Measurements from ENCODE around the gene VAT1. TPM values are rescaled to one million over a fixed set of nuclear protein-coding genes. Genes with fewer than 3 reads are reported as not detected.

The VAT1 gene
- polyA plus RNA-seq, 1 of the 3 experiments (the other 2 are of a cell fraction): 170 TPM

- Histone ChIP-seq H3K36me3 (replicated peaks in 1 of 2; ENCODE audit: control insufficient read depth in 1 of 2, insufficient read depth in 2 of 2, low read length in 1 of 2) (peaks cover 4 to 13% of the 10 kb centered on the region in 2 experiments), H3F3A (replicated peaks; ENCODE audit: insufficient read depth) (peaks cover 8% of the 10 kb centered on the region), H3K27me3 (ENCODE audit: insufficient read depth) (no peaks in the 10 kb centered on the region), H3K4me3 (ENCODE audit: low read depth in 2 of 2, low read length in 1 of 2) (peak overlapping the region; percentile 71 to 97), H3K27ac (ENCODE audit: low read depth in 2 of 2, low read length in 1 of 2) (peak overlapping the region; percentile 69 to 87), H3K9me3 (no peaks in the 10 kb centered on the region), H3K9me2 (no peaks in the 10 kb centered on the region), H3K9ac (peak overlapping the region; percentile 81), H3K4me2 (peak overlapping the region; percentile 81), H2AFZ (ENCODE audit: low read depth) (peak overlapping the region; percentile 90), H3K79me2 (ENCODE audit: insufficient read depth) (peaks cover 56% of the 10 kb centered on the region), H3K4me1 (ENCODE audit: control insufficient read depth in 1 of 2, insufficient read depth in 2 of 2, low read depth in 1 of 2, low read length in 1 of 2) (peaks cover 10 to 12% of the 10 kb centered on the region in 2 experiments; a peak in 2 of 4 replicates), H4K20me1 (ENCODE audit: insufficient read depth) (peaks cover 5% of the 10 kb centered on the region; the same call in 1 of the 2 replicates)
- ChIA-PET POLR2A (interaction anchor here (1.8 kb wide), 1 partner anchor 17 kb away, joined by 11 read pairs; the partner anchor contains the start of gene RPL27), CTCF (no interaction called here)
- DNase-seq: peak; percentile 65
- WGBS (ENCODE audit: low lambda C conversion rate): 2% methylated on average over 28 of the region's 67 CpGs
- TF ChIP-seq MAX (IDR thresholded peaks at IDR 0.05; ENCODE audit: low read depth) (0 out of 2 replicates have a peak, but pooled peaks have one; percentile 16), EP300 (IDR thresholded peaks at IDR 0.05; ENCODE audit: borderline replicate concordance in 1 of 2, low read depth in 1 of 2, low read length in 1 of 2) (no peak), RAD21 (IDR thresholded peaks at IDR 0.05; ENCODE audit: low read length) (0 out of 2 replicates have a peak, but pooled peaks have one; percentile 13), FOSL2 (IDR thresholded peaks at IDR 0.05; ENCODE audit: borderline replicate concordance, low read depth) (no peak), NRF1 (IDR thresholded peaks at IDR 0.05; ENCODE audit: low read depth, low read length) (0 out of 2 replicates have a peak, but pooled peaks have one; percentile 19)
Measured at GRCh38 chr17:42980766-42981397, 41.3 kb downstream of the VAT1 start.

GRCh38 chr17:42980274-42980765, 41.9 kb downstream of the VAT1 start, which contains the start of gene RUNDC1:
TSS of gene RUNDC1 (plus strand) at chr17:42980565. CDS start at chr17:42980577, 12 bp downstream.
- peak within 1 kb of the TSS; percentile 69 to 87 for H3K27ac ChIP-seq (ENCODE audit: low read depth in 2 of 2, low read length in 1 of 2)
- CTCF ChIA-PET: no interaction called here
- peak within 1 kb of the TSS; percentile 81 for H3K4me2 ChIP-seq
- peaks cover 5% of the 10 kb centered on the region; the same call in 1 of the 2 replicates for H4K20me1 ChIP-seq (ENCODE audit: insufficient read depth)
- H3F3A ChIP-seq (replicated peaks; ENCODE audit: insufficient read depth): peaks cover 8% of the 10 kb centered on the region
- peak; percentile 98 for DNase-seq
- peaks cover 4 to 8% of the 10 kb centered on the region in 2 experiments for H3K36me3 ChIP-seq (replicated peaks in 1 of 2; ENCODE audit: control insufficient read depth in 1 of 2, insufficient read depth in 2 of 2, low read length in 1 of 2)
- H3K4me1 ChIP-seq (ENCODE audit: control insufficient read depth in 1 of 2, insufficient read depth in 2 of 2, low read depth in 1 of 2, low read length in 1 of 2): peaks cover 10 to 12% of the 10 kb centered on the region in 2 experiments; a peak in 2 of 4 replicates
- no peaks in the 10 kb centered on the region for H3K9me3 ChIP-seq
- WGBS (ENCODE audit: low lambda C conversion rate): 1% methylated on average over 27 of the region's 39 CpGs
- no peaks in the 10 kb centered on the region for H3K9me2 ChIP-seq
- peak within 1 kb of the TSS; percentile 90 for H2AFZ ChIP-seq (ENCODE audit: low read depth)
- peak within 1 kb of the TSS; percentile 81 for H3K9ac ChIP-seq
- H3K79me2 ChIP-seq (ENCODE audit: insufficient read depth): peaks cover 51% of the 10 kb centered on the region
- no peaks in the 10 kb centered on the region for H3K27me3 ChIP-seq (ENCODE audit: insufficient read depth)
- POLR2A ChIA-PET: interaction anchor here (0.6 to 1.8 kb wide), 2 partner anchors 15 to 18 kb away, joined by 5 to 11 read pairs; partner anchors contain the start of gene RPL27
- H3K4me3 ChIP-seq (ENCODE audit: low read depth in 2 of 2, low read length in 1 of 2): peak within 1 kb of the TSS; percentile 71 to 97
- no peak for TF ChIP-seq IRF3 (IDR thresholded peaks at IDR 0.05; ENCODE audit: low read depth, low read length)
- TF ChIP-seq EP300 (IDR thresholded peaks at IDR 0.05; ENCODE audit: borderline replicate concordance in 1 of 2, low read depth in 1 of 2, low read length in 1 of 2): no peak
- no peak for TF ChIP-seq FOXM1 (IDR thresholded peaks at IDR 0.05; ENCODE audit: low read depth)
- TF ChIP-seq NFIC (IDR thresholded peaks at IDR 0.05; ENCODE audit: borderline replicate concordance): no peak
- TF ChIP-seq RXRA (IDR thresholded peaks at IDR 0.05; ENCODE audit: borderline replicate concordance, low read depth): no peak
- peak; percentile 79; the same call in 1 of the 2 replicates for TF ChIP-seq SIN3A (IDR thresholded peaks at IDR 0.05; ENCODE audit: borderline replicate concordance, low read depth, low read length)
- TF ChIP-seq GATA2 (CRISPR knock-in tag; IDR thresholded peaks at IDR 0.05): no peak
- no peak for TF ChIP-seq SMC3 (IDR thresholded peaks at IDR 0.05; ENCODE audit: low read depth, low read length)
- no peak for TF ChIP-seq CTCF (IDR thresholded peaks at IDR 0.05)
- no peak for TF ChIP-seq JUND (IDR thresholded peaks at IDR 0.05)
- 0 out of 2 replicates have a peak, but pooled peaks have one; percentile 55 for TF ChIP-seq RFX5 (IDR thresholded peaks at IDR 0.05; ENCODE audit: low read length)
- TF ChIP-seq YY1 (IDR thresholded peaks at IDR 0.05; ENCODE audit: low read depth): peak; percentile 95
- TF ChIP-seq GABPA (IDR thresholded peaks at IDR 0.05; ENCODE audit: low read depth): peak; percentile 65
- TF ChIP-seq ELF1 (IDR thresholded peaks at IDR 0.05): peak; percentile 90
- 0 out of 2 replicates have a peak, but pooled peaks have one; percentile 49 for TF ChIP-seq FOXJ3 (CRISPR knock-in tag; IDR thresholded peaks at IDR 0.05)
- no peak for TF ChIP-seq USF1 (IDR thresholded peaks at IDR 0.05; ENCODE audit: borderline replicate concordance, low read depth)
- no peak for TF ChIP-seq RCOR1 (IDR thresholded peaks at IDR 0.05; ENCODE audit: low read length)
- peak; percentile 91 for TF ChIP-seq MXI1 (IDR thresholded peaks at IDR 0.05; ENCODE audit: low read depth, low read length)
- TF ChIP-seq EZH2phosphoT487 (IDR thresholded peaks at IDR 0.05; ENCODE audit: borderline replicate concordance, low read depth): no peak
- no peak for TF ChIP-seq TEAD4 (IDR thresholded peaks at IDR 0.05; ENCODE audit: borderline replicate concordance, insufficient read depth)

Measured in SK-N-SH (cell line).